Bronchial epithelial cell (primary cell): ENCODE results near the gene SORCS2. TPM values are rescaled to one million over a fixed set of nuclear protein-coding genes. Genes with fewer than 3 reads are reported as not detected.

Source experiments
- DNase-seq: peaks from one replicate; pipeline ENCODE4 v3.0.0-alpha.2; 2010; ENCODE audit warnings: low read depth
- FAIRE-seq: peaks from 2 replicates; lab custom pipeline; 2011; peaks lifted over from hg19 to GRCh38; lab: Jason Lieb, UNC
- H3K27me3 ChIP-seq: 2 replicates; pipeline ENCODE4 v1.5.1; 2011; ENCODE audit warnings: low read length; ENCODE audit not compliant: control insufficient read depth, insufficient read depth
- H3K36me3 ChIP-seq: 2 replicates; pipeline ENCODE4 v1.5.1; 2011; ENCODE audit warnings: low read length; ENCODE audit not compliant: control insufficient read depth, insufficient read depth
- H3K4me3 ChIP-seq: 2 replicates; pipeline ENCODE4 v1.5.1; 2011; ENCODE audit warnings: mild to moderate bottlenecking, low read depth, low read length, control low read depth
- CTCF ChIP-seq: IDR thresholded peaks from 2 replicates; pipeline ENCODE4 v1.5.1; 2011; ENCODE audit warnings: mild to moderate bottlenecking, moderate library complexity, low read length, control low read depth, inconsistent platforms; ENCODE audit not compliant: insufficient read depth, severe bottlenecking
- total RNA-seq: library from RNA; depleted of rRNA; stranded (reverse); fragments of >200 nt; gene quantifications from 2 replicates; pipeline ENCODE4 v1.2.1, GENCODE V29; 2014

SORCS2 gene
- total RNA-seq, 1 donor from 2014 or later = under 0.01 TPM

DNA sequence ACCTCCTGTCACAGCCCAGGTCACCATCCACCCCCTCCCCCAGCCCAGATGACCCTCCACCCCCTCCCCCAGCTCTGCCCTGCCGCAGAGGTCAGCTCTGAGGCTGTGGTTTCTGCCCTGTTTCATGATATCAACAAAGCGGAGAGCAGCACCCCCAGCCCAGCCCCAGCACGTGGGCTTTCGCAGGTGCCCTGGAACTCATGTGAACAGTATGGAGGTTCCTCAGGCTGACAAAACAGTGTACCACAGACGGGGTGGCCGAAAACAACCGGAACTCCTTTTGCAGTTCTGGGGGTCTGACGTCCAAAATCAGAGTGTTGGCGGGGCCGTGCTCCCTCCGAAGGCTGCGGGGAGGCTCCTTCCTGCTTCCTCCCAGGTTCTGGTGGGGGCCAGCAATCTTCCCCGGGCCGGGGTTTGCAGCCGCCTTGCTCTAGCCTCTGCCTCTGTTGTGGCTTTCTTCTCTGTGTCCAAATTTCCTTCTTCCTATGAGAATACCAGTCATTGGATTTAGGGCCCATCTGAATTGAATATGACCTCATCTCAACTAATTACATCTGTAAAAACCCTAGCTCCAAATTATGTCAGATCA is 250.3 kb downstream of the SORCS2 start:
- FAIRE-seq = no peak
- H3K27me3 ChIP-seq = no peaks in the 10 kb centered on the region
- H3K36me3 ChIP-seq = no peaks in the 10 kb centered on the region
- H3K4me3 ChIP-seq = no peak overlapping the region
- TF ChIP-seq CTCF = no peak
- DNase-seq = no peak

DNA sequence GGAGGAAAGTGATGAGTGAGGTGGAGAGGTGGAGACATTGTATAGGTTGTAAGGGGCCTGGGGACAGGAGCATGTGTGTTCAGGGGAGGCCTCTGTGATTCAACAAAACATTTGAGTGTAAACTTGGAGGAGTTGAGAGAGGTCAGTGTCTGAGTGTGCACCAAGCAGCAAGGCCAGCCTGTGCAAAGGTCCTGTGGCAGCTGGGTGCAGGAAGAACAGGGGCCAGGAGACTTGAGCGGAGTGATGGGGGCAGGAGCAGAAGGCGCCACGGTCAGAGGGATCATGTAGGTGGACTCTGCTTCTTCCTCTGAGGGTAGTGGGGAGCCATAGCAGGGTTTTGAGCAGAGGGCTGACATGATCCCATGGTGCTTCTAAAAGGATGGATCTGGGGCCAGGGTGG is 252.0 kb downstream of the SORCS2 start:
- Histone ChIP-seq H3K27me3 (no peaks in the 10 kb centered on the region), H3K36me3 (no peaks in the 10 kb centered on the region), H3K4me3 (no peak overlapping the region)
- FAIRE-seq (no peak), DNase-seq (no peak)
- TF ChIP-seq CTCF = no peak

- H3K4me3 ChIP-seq = no peak overlapping the region
- no peak for TF ChIP-seq CTCF
- FAIRE-seq = no peak
- H3K36me3 ChIP-seq = no peaks in the 10 kb centered on the region
- no peak for DNase-seq
- H3K27me3 ChIP-seq = no peaks in the 10 kb centered on the region
Observed at GRCh38 chr4:7444731-7445130, 252.4 kb downstream of the SORCS2 start.

- DNase-seq = no peak
- Histone ChIP-seq H3K4me3 (no peak overlapping the region), H3K27me3 (no peaks in the 10 kb centered on the region), H3K36me3 (no peaks in the 10 kb centered on the region)
- no peak for TF ChIP-seq CTCF
- FAIRE-seq = no peak
Observed at GRCh38 chr4:7447236-7447635, 254.9 kb downstream of the SORCS2 start.

- no peak for DNase-seq
- FAIRE-seq = no peak
- TF ChIP-seq CTCF = no peak
Observed at GRCh38 chr4:7448036-7448435, 255.7 kb downstream of the SORCS2 start.

More at GRCh38 chr4:7448036-7448435, 255.7 kb downstream of the SORCS2 start:
- Histone ChIP-seq H3K36me3 (no peaks in the 10 kb centered on the region), H3K27me3 (no peaks in the 10 kb centered on the region), H3K4me3 (no peak overlapping the region)
